NCI-H128 (cell line): ENCODE results near the gene C1orf159.

Source experiments
- DNase-seq: peaks from one replicate; lab custom pipeline; 2025; ENCODE audit not compliant: unreplicated experiment; lab: John Stamatoyannopoulos, UW

Gene C1orf159

DNA sequence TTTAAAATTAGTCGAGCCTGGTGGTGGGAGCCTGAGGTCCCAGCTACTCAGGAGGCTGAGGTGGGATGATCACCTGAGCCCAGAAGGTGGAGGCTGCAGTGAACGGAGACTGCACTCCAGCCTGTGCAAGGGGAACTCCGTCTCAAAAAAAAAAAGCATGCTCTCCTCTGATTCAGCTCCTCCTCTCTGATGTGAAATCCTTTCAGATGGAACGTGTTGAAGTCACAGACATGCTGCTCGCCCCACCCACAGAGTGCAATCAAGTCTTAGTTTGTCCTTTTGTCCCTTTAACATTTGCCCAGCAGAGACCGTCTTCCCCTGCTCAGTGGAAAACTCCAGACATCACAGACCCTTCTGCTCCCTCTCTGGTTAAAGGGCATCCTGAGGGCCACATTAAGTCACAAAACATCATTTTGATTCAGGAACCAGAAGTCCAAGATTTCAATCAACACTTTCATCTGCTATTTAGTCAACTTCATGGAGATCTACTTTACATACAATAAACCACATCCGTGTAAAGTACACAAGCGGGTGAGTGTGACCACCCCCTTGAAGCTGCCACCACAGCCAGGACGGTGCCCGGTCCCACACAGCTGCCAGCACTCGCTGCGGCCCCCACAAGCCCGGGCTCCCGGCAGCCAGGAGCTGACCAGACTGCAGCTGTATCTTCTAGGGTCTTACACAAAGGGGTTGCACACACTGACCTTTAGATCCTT lies 22.8 kb downstream of the C1orf159 start:
- DNase-seq, result no peak

DNA sequence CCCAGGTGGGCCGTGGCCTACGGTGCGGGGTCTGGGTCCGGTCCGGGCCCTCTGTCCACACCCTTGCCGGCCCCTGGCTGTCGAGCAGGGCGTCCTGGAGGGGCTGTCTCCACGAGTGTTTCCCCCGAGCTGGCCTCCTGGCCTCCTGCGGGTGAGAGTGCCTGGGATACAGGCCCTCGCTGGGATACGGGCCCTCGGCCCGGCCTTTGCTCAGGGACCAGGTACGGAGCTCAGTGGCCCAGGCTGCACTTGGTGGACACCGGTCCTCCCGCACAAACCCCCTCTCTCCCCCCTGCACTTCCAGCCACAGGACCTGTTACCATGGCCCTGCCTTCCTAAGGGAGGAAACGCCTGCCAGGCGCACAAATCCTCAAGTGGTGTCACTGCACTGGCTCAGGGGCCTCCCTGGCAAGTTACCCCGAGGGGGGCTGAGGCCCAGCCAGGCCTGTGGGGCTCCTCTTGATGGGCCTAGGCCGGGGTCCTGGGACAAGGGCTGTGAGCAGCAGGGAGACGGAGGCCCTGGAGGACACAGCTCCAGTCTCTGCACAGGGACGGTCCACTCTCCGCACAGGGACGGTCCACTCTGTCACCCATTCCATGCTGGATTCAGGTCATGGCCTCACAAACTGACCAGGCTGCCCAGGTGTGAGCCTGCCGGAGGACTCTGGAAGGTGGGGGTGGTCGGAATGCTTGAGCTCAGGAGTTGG lies 23.6 kb downstream of the C1orf159 start:
- no peak for DNase-seq

DNA sequence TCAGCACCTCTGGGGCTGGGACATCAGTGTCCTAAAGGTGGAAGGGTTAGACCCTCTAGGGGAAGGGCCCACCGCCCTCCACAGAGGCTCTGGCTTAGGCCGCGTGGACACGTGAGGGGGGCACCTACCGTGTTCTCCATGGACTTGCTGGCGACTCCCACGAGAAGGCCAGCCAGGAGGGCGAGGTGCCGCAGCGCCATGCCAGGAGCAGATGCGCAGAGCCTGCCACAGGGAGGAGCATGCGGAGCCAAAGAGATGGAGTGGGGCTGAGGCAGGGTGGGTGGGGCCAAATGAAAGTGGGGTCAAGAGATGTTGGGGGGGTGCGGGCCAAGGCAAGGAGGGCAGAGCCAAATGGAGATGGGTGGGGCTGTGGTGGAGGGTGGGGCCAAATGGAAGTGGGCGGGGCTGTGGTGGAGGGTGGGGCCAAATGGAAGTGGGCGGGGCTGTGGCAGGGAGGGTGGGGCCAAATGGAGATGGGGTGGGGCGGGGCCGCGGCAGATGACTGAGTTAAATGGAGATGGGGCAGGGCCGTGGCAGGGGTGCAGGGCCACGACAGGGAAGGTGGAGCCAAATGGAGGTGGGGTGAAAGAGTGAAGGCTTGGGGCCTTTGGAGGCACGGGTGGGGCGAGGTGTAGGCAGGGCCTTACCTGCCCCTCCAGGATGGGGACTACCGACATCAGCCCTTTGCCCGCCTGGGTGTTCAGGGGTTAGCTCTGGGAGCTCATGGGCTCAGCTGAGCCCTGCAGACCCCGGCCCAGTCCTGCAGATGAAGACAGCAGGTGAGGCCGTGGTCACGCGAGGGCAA lies 24.3 kb downstream of the C1orf159 start:
- no peak for DNase-seq

DNA sequence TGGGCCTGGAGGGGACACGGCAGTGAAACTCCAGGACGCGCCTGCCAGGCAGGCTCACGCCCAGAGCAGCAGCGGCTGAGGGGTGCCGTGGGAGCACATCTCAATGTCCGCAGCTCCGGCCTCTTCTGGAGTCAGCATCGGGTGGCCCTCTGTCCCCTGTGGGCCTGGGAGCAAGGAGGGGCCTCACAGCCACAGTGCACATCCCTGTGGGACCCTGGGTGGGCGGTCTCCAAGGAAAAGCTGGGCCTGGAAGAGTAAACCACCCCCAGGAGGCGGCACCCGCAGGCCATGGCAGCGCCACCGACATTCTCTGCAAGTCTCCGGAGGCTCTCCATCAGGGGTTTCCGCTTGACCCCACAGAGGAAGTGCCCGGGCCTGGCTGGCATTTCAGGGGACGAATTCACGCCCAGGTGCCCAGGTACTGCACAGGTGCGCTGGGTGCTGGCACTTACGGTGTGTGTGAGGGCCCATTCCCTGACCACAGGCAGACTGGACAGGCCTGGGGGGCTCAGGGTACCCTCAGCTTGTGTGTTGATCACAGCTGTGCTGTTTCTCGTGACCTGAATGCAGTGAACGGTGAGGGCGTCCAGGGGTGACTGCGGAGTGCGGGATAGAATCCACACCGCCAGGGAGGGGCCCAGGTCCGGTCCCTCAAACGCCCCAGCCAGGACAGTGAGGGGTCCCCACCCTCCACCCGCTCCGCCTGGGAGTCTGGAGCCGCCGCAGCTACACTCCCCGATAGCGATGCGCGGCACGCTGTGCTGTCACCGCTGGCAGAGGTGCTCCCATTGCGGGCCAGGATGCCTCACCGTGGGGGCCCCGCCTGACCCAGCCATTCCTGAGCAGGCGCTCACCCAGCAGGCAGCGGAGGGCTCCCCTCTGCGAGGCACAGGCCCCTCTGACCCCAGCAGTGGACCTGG lies 25.2 kb downstream of the C1orf159 start:
- DNase-seq, result no peak

DNA sequence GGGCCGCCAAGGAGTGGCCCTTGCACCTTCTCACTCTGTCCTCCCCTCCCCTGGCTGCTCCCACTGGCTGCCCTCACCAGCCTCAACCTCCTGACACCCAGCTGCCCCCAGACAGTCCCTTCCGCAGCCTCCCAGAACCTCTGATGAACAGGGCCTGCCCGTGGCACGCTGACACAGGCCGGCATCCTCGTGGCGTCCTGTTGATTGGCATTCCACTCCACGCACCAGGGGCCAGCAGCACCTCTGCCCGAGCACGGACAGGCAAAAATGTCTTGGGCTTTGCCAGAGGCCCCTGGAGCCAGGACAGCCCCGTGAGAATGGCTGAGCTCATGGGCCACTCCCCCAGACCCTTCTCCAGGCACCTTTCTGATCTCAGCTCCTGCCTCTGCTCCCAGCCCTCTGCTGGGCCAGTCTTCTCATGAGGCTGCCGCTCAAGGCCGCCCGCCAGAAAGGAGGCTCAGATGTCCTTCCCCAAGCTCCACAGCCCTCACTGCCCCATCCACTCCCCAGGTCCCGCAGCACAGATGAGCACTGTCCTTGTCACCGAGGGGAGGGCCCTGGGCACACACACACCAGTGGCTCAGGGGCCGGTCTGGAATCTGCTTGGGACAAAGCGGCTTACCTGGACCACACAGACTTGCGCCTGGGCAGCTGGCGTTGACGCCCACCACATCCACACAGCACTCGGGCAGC lies 26.0 kb downstream of the C1orf159 start:
- no peak for DNase-seq

DNA sequence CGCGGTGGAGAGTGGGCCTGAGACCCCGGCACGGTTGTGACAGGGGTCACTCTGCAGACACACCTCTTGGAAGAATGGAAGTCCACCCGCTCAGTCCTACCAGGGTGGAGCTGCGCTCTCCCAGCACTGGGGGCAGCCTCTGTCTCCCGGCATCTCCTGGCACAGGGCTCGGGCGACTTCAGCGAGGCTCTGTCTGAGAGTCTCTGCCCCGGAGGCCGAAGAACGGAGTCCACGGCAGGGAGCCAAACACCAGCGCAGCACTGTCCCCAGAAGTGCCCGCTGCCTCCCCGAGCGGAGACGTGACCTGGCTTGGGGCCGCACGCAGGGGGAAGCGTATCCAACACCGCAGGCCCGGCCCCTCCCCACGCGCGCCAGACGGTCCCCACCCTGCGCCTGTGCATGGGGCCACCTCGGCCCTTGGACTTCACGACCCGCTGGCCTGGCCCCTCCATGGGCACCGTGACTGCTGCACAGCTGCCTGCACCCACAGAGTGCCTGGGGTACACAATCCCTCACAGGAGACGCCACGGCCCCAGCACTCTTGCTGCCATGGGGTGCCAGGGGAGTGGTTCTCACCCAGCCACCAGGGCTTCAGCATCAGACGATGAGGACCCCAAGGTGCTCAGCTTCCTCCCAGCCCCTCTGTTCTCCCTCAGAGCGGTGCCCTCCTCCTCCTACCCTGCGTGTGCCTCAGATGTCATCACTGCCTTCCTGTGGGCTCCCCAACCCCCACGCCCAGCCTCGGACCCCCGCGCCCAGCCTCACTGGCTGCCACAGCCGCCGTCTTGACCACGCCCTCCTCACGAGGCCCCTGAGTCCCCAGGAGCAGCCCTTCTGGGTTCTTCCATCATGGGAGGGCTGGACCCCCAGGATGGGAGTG lies 26.8 kb downstream of the C1orf159 start:
- DNase-seq, result no peak

DNA sequence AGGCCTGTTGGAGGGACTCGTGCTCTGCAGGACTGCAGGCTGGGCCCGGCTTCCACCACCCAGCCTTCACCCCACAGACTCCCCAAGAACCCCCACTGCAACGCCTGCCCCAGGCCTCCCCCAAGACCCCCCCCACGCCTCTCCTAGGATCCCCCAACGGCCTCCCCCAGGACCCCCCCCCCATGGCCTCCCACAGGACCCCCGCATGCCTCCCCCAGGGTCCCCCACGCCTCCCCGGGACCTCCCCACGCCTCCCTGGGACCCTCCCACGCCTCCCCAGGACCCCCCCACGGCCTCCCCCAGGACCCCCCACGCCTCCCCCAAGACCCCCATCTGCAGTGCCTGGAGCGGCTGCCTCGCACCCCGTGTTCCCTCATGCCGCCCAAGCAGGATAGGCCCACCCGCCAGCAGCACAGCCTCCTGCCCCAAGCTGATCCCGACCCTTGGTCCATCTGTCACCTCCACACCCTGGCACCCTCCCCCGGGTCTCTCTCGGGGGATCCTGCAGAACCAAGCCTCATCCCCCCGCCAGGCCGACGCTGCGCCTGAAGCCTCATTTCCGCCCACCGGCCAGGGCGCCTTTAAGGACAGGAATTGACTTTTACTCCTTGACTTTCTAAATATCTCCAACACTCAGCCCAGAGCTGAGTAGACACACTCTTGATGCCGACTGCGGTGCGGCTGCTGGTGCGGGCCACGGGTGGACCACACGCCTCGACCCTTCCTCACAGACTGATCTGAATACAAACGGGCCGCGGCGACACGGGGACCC lies 27.7 kb downstream of the C1orf159 start:
- DNase-seq, result no peak

DNA sequence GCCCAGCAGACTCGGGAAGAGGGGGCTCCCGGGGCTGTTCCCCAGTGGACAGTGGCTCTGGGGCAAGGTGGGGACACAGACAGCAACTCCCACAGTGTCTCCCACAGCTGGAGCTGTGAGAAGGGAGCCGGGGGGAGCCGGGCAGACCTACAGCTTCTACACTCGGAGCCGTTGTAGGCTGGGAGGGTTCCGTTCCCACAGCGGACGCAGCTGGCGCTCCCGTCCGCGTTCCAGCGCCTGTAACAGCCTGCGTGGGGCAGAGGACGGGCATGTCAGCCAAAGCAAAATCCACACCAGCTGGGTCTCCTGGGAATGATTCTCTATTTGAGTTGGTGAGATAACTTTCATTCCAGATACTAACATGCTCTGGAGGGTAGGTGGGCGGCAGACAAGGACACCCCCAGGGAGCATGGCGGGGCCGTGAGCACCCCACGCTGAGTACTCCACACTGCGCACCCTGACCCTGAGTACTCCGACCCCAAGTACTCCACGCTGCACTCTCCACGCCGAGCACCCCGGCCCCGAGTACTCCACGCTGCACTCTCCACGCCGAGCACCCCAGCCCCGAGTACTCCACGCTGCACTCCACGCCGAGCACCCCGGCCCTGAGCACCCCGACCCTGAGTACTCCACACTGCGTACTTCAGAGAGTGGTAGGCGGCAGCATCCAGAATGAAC lies 28.4 kb downstream of the C1orf159 start:
- DNase-seq, result no peak

DNA sequence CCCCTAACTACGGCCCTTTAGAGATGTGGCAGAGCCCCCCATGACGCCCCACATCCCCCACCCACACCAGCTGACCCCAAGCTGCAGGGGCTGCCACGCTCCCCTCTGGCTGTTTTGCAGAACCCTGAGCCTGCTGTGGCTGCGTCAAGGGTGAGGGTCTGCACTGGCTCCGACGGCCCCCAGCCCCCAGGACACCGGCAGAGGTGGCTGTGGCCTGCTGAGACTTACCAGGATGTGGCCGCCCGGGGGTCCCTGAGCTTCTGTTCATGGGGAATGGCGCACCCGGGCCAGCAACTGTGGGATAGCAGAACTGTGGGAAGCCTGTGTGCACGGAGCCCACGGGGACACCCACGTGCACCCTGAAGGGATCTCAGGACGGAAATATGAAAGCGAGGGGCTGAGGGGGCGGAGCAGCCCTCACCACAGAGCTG lies 29.0 kb downstream of the C1orf159 start:
- no peak for DNase-seq

DNA sequence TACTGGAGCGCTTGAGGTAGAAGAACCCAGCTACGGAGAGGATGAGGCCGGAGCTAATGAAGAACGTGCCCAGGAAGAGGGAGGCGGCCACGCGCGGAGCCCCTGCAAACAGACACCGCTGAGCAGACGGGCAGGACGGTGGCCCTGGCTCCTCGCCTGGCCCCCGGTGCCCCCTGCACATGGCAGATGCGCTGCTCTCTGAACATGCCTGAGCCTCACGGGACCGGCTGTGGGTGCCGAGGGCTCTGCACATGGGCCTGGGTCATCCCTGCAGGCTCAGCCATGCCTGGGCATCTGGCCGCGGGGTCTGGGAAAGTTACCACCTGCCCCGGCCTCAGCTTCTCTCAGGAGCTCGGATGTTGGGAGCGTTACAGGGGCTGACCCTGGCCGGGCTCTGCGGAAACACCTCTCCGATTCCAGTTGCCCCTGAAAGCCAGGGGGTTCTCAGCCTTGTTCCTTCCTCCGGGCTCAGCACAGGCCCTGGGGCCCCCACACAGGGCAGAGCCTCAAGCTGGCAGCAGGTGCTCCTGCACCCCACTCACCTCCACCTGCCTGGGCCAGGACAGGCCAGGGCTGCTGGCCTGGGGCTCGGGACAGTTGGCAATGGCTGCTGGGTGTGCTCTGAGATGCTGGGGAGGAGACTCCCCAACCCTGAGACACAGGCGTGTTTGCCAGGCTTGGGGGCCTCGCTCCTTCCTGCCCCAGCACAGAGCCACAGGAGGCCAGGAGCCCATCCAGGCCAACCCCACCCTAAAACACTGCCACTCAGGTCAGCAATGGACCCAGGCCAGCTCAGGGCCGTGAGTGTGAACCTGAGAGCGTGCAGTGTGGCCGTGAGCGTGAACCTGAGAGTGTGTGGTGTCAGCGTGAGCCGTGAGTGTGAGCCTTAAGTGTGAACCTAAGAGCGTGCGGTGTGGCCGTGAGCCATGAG lies 29.7 kb downstream of the C1orf159 start:
- no peak for DNase-seq

DNA sequence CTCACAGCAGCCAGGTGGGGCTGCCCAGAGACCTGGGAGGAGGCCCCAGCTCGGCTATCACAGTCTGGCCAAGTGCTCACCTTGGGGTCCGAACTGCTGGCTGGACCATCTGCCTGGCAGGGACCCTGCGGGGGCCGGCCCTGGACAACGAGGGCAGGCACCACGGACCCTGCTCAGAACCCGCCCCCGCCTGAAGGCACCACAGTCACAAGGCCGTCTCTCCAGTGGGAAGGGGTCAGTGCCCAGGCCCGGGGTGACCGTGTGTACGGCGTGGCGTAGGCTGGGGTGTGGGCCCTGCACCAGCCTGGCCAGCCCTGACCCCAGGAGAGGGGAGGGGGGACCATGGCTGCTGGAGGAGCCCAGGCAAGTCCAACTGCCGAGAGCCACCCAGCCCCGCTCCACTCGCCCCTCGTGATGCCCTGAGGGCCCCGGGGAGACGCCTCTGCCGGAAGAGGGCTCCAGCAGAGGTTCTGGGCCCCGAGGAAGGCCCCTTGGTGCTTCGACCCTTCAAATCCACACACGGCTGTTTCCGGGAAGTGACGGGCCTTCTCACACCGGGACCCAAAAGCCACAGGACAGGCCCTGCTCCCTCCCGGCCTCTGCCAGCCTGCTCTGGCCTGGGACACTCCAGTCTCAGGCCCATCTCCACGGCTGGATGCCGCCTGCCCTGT lies 30.6 kb downstream of the C1orf159 start:
- DNase-seq, result no peak

DNA sequence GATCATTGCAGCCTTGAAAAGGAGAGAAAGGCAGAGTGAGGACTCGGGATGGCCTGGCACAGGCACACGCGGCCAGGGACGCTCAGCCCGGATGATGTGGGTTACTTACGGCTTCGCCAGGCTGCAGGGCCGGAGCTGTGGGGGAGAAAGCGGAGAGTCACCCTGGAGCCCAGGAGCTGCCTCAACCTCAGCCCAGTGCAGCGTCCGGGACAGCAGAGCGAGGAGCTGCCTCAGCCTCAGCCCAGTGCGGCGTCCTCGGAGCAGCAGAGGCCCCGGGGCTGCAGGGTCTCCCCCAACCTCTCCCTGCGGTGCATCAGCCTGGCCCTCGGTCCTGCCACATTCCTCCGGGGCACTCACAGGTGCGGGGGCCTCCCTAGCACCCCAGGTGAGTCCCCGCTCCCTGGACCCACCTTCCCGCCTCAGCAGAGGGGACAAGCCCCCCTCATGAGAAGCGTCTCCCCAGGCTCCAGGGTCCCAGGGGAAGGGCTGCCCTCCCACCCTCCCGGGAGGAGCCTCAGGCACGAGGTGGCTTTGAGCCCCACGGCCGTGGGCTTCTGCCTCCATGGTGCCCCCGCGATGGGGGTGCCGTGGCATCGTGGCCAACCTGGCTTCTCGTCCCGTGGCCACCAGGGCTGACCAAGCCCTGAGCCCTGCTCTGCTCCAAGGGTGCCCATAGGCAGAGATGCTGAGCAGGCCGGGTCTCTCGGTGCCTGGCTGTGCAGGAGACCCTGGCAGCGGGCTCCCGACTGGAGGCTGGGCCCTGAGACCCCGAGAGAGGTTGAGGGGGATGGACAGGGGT lies 31.3 kb downstream of the C1orf159 start:
- no peak for DNase-seq

DNA sequence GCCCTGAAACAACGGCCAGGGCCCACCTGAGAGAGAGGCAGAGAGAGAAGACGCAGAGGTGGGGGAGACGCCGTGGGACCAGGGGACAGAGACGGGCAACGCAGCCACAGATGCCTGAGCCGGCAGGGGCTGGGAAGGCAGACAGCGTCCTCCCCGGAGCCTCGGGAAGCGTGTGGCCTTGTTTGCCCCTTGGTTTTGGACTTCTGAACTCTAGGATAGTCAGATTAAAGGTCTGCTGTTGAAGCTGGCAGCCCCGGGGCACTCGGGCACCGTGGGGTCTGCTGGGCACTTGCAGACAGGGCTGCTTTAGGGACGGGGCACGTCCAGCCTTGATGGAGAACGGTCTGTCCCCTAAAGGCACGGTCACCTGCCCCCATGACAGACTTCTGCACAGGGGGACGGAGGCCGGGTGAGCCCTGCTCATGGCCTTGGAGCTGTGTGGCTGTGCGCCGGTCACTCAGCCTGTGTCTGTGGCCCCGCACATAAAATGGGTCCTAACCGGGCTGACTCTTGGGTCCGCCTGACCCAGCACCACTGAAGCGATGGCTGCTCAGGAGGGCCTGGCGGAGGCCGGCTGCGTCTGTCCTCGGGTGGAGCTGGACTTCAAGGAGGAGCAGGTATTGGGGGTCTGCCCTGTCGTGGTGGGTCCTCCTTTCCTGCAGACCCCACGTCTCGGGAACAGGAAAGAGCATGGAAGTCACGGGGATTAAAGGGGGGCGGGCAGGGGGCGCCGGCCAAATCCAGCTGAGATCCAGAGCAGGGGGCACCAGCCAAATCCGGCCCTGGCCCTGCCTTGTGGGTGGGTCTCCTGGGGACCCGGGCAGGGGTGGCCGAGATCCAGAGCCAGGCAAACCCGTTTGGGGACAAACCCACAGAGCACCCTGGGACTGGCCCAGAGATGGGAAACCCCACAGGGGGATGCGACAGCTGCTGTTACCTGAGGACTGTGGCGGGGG lies 32.2 kb downstream of the C1orf159 start:
- no peak for DNase-seq

DNA sequence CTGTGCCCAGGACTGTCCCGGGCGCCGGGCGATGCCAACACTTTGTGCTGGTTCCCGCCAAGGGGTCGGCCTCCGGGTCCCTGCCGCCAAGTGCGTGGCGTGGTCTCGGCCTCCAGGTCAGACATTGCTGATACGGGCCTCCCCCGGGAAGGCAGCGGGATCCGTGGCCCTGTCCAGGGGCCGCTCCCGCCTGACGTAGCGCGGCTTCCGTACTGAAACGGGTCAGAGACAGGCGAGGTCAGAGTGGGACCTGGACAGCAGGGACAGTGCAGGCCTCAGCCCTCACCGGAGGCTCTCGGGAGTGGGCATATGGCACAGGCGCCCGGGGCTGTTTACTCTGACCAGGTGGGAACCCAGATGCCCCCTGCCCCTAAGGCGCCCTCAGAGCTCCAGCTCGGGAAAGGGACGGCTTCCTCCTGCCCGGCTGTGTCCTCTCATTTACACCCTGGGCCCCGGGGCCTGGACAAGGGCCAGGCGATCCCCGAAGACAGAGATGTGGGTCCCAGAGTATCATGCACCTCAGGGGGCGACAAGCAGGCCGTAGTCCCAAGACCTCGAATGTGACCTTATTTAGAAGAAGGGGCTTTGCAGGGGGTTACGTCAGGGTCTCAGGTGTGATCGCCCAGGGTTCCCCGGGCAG lies 33.0 kb downstream of the C1orf159 start:
- DNase-seq, result no peak
